HUES6 (cell line): ENCODE measurements around the gene MSL2.
"Not testable (repeated sequence)": the region's sequence is repeated elsewhere in the genome, so short reads cannot be mapped to it uniquely, and the experiment has no call there.

ENCODE experiments used
- H3K27ac ChIP-seq: 2 replicates; pipeline ENCODE4 v1.7.0; 2013; ENCODE audit warnings: low read depth, mild to moderate bottlenecking, low read length, inconsistent platforms
- H3K27me3 ChIP-seq: 2 replicates; pipeline ENCODE4 v1.6.1; 2013; ENCODE audit warnings: low read length; ENCODE audit not compliant: control insufficient read depth, insufficient read depth
- H3K36me3 ChIP-seq: 2 replicates; pipeline ENCODE4 v1.6.1; 2013; ENCODE audit warnings: low read length; ENCODE audit not compliant: control insufficient read depth, insufficient read depth
- H3K4me1 ChIP-seq: 2 replicates; pipeline ENCODE4 v1.6.1; 2013; ENCODE audit warnings: low read length; ENCODE audit not compliant: control insufficient read depth, insufficient read depth
- H3K4me3 ChIP-seq: 2 replicates; pipeline ENCODE4 v1.5.1; 2013; ENCODE audit warnings: low read depth, low read length
- H3K9ac ChIP-seq: one replicate; pipeline ENCODE4 v1.6.1; 2013; ENCODE audit warnings: mild to moderate bottlenecking, low read length
- H3K9me3 ChIP-seq: 2 replicates; pipeline ENCODE4 v1.6.1; 2013; ENCODE audit warnings: low read depth, low read length; ENCODE audit not compliant: control insufficient read depth, insufficient read depth

The MSL2 gene

GRCh38 chr3:136168236-136168635, 27.9 kb downstream of the MSL2 start:
- not testable (repeated sequence) for H3K9me3 ChIP-seq, H3K36me3 ChIP-seq, H3K27ac ChIP-seq, H3K4me3 ChIP-seq, H3K9ac ChIP-seq, H3K27me3 ChIP-seq
- peaks cover 12% of the 10 kb centered on the region for H3K4me1 ChIP-seq

GRCh38 chr3:136166507-136166906, 29.6 kb downstream of the MSL2 start:
- no peak overlapping the region for H3K4me3 ChIP-seq
- H3K36me3 ChIP-seq: no peaks in the 10 kb centered on the region
- H3K9me3 ChIP-seq: no peaks in the 10 kb centered on the region
- H3K9ac ChIP-seq: no peak overlapping the region
- H3K27ac ChIP-seq: no peak overlapping the region
- H3K4me1 ChIP-seq: peaks cover 11% of the 10 kb centered on the region
- no peaks in the 10 kb centered on the region for H3K27me3 ChIP-seq

- H3K36me3 ChIP-seq, H3K9ac ChIP-seq, H3K4me3 ChIP-seq, H3K27ac ChIP-seq, H3K4me1 ChIP-seq, H3K27me3 ChIP-seq, H3K9me3 ChIP-seq: not testable (repeated sequence)
These were observed 32.5 kb downstream of the MSL2 start for GRCh38 chr3:136163607-136164006.

GRCh38 chr3:136162322-136162721, 33.8 kb downstream of the MSL2 start:
- no peaks in the 10 kb centered on the region for H3K36me3 ChIP-seq
- peaks cover 5% of the 10 kb centered on the region; the same call in 1 of the 2 replicates for H3K9me3 ChIP-seq
- no peak overlapping the region for H3K9ac ChIP-seq
- H3K4me1 ChIP-seq: peaks cover 7% of the 10 kb centered on the region; the same call in 1 of the 2 replicates
- no peak overlapping the region for H3K27ac ChIP-seq
- H3K27me3 ChIP-seq: no peaks in the 10 kb centered on the region
- H3K4me3 ChIP-seq: no peak overlapping the region

- H3K27me3 ChIP-seq: no peaks in the 10 kb centered on the region
- no peaks in the 10 kb centered on the region for H3K36me3 ChIP-seq
- H3K4me1 ChIP-seq: peaks cover 7% of the 10 kb centered on the region; the same call in 1 of the 2 replicates
- H3K27ac ChIP-seq: no peak overlapping the region
- H3K9me3 ChIP-seq: peaks cover 5% of the 10 kb centered on the region; the same call in 1 of the 2 replicates
- no peak overlapping the region for H3K4me3 ChIP-seq
- no peak overlapping the region for H3K9ac ChIP-seq
These were observed 34.6 kb downstream of the MSL2 start for GRCh38 chr3:136161516-136161915.

- H3K27ac ChIP-seq: no peak overlapping the region
- peaks cover 25% of the 10 kb centered on the region for H3K36me3 ChIP-seq
- H3K4me3 ChIP-seq: no peak overlapping the region
- H3K4me1 ChIP-seq: no peaks in the 10 kb centered on the region
- no peaks in the 10 kb centered on the region for H3K27me3 ChIP-seq
- no peak overlapping the region for H3K9ac ChIP-seq
- H3K9me3 ChIP-seq: no peaks in the 10 kb centered on the region
These were observed 43.2 kb downstream of the MSL2 start for GRCh38 chr3:136152963-136153362.

GRCh38 chr3:136152176-136152843, 43.8 kb downstream of the MSL2 start:
- Histone ChIP-seq H3K9me3 (no peaks in the 10 kb centered on the region), H3K9ac (no peak overlapping the region), H3K27ac (no peak overlapping the region), H3K36me3 (peaks cover 25% of the 10 kb centered on the region), H3K4me1 (no peaks in the 10 kb centered on the region; the same call in 1 of the 2 replicates), H3K27me3 (no peaks in the 10 kb centered on the region), H3K4me3 (no peak overlapping the region)

- H3K27ac ChIP-seq: no peak overlapping the region
- no peaks in the 10 kb centered on the region for H3K9me3 ChIP-seq
- no peaks in the 10 kb centered on the region for H3K27me3 ChIP-seq
- H3K4me3 ChIP-seq: no peak overlapping the region
- H3K4me1 ChIP-seq: no peaks in the 10 kb centered on the region; the same call in 1 of the 2 replicates
- H3K36me3 ChIP-seq: peaks cover 25% of the 10 kb centered on the region
- H3K9ac ChIP-seq: no peak overlapping the region
These were observed 44.9 kb downstream of the MSL2 start for GRCh38 chr3:136151219-136151618.

- peaks cover 31% of the 10 kb centered on the region for H3K36me3 ChIP-seq
- no peak overlapping the region for H3K9ac ChIP-seq
- H3K4me3 ChIP-seq: no peak overlapping the region
- H3K27ac ChIP-seq: no peak overlapping the region
- peaks cover 6% of the 10 kb centered on the region; the same call in 1 of the 2 replicates for H3K27me3 ChIP-seq
- H3K4me1 ChIP-seq: no peaks in the 10 kb centered on the region; the same call in 1 of the 2 replicates
- H3K9me3 ChIP-seq: no peaks in the 10 kb centered on the region
These were observed 46.5 kb downstream of the MSL2 start for GRCh38 chr3:136149667-136150066.

GRCh38 chr3:136146981-136147729, 49.0 kb downstream of the MSL2 start:
- H3K4me3 ChIP-seq: no peak overlapping the region
- peaks cover 26% of the 10 kb centered on the region for H3K36me3 ChIP-seq
- H3K27ac ChIP-seq: no peak overlapping the region
- no peaks in the 10 kb centered on the region for H3K9me3 ChIP-seq
- peaks cover 17% of the 10 kb centered on the region; the same call in 1 of the 2 replicates for H3K27me3 ChIP-seq
- H3K4me1 ChIP-seq: peaks cover 8% of the 10 kb centered on the region; the same call in 1 of the 2 replicates
- H3K9ac ChIP-seq: no peak overlapping the region

- not testable (repeated sequence) for H3K36me3 ChIP-seq, H3K9me3 ChIP-seq, H3K4me3 ChIP-seq, H3K27ac ChIP-seq, H3K9ac ChIP-seq
- Histone ChIP-seq H3K4me1 (peaks cover 10% of the 10 kb centered on the region; the same call in 1 of the 2 replicates), H3K27me3 (peaks cover 33% of the 10 kb centered on the region)
These were observed 51.7 kb downstream of the MSL2 start for GRCh38 chr3:136144397-136144796.
